Measurements from ENCODE around the gene WWTR1. TPM values are rescaled to one million over a fixed set of nuclear protein-coding genes. Genes with fewer than 3 reads are reported as not detected.
A peak's percentile ranks its signal among the peaks of the same experiment; 100 is the strongest.

Gene WWTR1
- total RNA-seq, 1 experiment from 2014 or later, result 25.5 TPM

DNA sequence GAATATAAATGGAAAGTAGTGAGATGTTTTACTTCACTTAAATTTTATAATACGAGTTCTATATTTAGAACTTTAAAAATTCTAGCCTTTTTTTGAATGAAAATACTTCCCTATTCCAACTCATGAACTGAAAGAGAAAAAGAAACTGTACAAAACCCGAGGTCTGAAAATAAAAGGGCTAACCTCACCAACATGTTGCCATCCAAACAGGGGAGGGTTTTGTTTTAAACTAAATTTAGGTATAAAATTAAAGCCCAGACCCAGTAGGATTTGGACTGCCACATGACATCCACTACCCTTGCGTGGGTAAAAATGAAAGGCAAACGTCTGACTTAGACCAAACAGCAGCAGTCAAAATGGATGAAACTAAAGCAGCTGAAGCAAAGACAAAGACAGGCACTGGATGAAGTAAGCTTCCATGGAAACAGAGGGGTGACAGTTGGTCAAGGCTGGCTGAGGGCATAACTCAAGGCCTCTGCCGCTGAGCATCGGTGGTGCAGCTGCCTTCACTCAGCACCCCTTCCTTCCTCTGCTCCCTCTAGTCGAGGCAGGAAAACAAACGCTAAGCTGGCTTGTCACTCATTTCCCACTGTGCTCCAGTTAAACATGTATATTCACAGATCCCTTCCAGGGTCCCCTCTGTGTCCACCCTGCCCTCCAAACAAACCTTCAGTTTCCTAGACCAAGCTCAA is 125.2 kb downstream of the WWTR1 start:
- Mint-ChIP-seq H3K27me3 (ENCODE audit: low read depth) (no peaks in the 10 kb centered on the region), H3K9me3 (no peaks in the 10 kb centered on the region), H3K4me1 (peaks cover 49% of the 10 kb centered on the region), H3K27ac (peak overlapping the region; percentile 38), H3K36me3 (no peaks in the 10 kb centered on the region), H3K4me3 (no peak overlapping the region)
- CTCF ChIA-PET, result interaction anchor here (0.6 to 3.9 kb wide), 7 partner anchors 36 to 577 kb away, joined by 3 to 33 read pairs (median 6); partner anchors contain the start of gene WWTR1
- TF ChIP-seq, protein P1, sequence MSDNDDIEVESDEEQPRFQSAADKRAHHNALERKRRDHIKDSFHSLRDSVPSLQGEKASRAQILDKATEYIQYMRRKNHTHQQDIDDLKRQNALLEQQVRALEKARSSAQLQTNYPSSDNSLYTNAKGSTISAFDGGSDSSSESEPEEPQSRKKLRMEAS (CRISPR knock-in tag; IDR thresholded peaks at IDR 0.05), result no peak
- TF ChIP-seq, protein P2, sequence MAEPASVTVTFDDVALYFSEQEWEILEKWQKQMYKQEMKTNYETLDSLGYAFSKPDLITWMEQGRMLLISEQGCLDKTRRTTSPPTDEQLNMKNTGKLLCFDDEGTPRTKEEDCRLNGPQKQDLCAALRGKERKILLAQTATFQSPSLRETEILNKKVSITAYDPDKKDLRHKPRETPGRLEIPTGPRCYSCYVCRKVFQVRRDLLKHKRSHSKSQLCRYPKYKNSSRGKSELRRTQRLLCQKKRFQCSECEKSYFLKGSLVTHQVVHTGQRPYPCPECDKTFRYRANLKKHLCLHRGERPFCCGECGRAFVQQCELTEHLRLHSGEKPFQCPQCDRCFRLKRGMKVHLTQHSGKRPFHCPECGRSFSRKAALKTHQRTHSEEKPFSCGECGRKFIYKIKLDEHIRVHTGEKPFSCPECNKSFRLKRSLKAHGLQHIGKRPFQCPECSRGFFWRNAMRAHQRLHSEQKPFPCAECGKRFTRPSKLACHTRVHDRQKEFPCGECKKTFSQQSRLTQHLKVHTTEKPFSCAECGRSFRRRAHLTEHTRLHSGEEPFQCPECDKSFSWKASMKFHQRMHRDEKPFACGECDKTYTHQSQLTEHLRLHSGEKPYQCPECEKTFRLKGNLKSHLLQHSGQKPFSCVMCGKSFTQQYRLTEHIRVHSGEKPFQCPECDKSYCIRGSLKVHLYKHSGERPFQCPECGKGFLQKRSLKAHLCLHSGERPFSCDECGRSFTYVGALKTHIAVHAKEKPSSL (CRISPR knock-in tag; conservative IDR thresholded peaks at IDR 0.05), result no peak
- TF ChIP-seq, protein P3, sequence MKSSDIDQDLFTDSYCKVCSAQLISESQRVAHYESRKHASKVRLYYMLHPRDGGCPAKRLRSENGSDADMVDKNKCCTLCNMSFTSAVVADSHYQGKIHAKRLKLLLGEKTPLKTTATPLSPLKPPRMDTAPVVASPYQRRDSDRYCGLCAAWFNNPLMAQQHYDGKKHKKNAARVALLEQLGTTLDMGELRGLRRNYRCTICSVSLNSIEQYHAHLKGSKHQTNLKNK (CRISPR knock-in tag; IDR thresholded peaks at IDR 0.05), result no peak
- TF ChIP-seq, protein P4, sequence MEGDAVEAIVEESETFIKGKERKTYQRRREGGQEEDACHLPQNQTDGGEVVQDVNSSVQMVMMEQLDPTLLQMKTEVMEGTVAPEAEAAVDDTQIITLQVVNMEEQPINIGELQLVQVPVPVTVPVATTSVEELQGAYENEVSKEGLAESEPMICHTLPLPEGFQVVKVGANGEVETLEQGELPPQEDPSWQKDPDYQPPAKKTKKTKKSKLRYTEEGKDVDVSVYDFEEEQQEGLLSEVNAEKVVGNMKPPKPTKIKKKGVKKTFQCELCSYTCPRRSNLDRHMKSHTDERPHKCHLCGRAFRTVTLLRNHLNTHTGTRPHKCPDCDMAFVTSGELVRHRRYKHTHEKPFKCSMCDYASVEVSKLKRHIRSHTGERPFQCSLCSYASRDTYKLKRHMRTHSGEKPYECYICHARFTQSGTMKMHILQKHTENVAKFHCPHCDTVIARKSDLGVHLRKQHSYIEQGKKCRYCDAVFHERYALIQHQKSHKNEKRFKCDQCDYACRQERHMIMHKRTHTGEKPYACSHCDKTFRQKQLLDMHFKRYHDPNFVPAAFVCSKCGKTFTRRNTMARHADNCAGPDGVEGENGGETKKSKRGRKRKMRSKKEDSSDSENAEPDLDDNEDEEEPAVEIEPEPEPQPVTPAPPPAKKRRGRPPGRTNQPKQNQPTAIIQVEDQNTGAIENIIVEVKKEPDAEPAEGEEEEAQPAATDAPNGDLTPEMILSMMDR (IDR thresholded peaks at IDR 0.05), result no peak
- TF ChIP-seq GTF2I (CRISPR knock-in tag; conservative IDR thresholded peaks at IDR 0.05) (no peak), GABPB1 (CRISPR knock-in tag; IDR thresholded peaks at IDR 0.05) (no peak), NFE2L1 (CRISPR knock-in tag; IDR thresholded peaks at IDR 0.05) (no peak), CBFB (CRISPR knock-in tag; IDR thresholded peaks at IDR 0.05; ENCODE audit: low read depth) (no peak), ELF4 (CRISPR knock-in tag; IDR thresholded peaks at IDR 0.05; ENCODE audit: low read depth) (no peak), TEAD1 (CRISPR knock-in tag; IDR thresholded peaks at IDR 0.05) (no peak), ZNF512 (CRISPR knock-in tag; IDR thresholded peaks at IDR 0.05; ENCODE audit: borderline replicate concordance) (no peak)
- TF ChIP-seq, protein P5, sequence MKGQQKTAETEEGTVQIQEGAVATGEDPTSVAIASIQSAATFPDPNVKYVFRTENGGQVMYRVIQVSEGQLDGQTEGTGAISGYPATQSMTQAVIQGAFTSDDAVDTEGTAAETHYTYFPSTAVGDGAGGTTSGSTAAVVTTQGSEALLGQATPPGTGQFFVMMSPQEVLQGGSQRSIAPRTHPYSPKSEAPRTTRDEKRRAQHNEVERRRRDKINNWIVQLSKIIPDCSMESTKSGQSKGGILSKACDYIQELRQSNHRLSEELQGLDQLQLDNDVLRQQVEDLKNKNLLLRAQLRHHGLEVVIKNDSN (CRISPR knock-in tag; IDR thresholded peaks at IDR 0.05), result no peak
- ATAC-seq (no peak), DNase-seq (ENCODE audit: low spot score) (no peak)
- POLR2A ChIA-PET, result no interaction called here

- H3K27ac Mint-ChIP-seq, result 0 out of 2 replicates have a peak overlapping the region, but pooled peaks have one; percentile 17
- peaks cover 11% of the 10 kb centered on the region for H3K36me3 Mint-ChIP-seq
- POLR2A ChIA-PET, result no interaction called here
- no peaks in the 10 kb centered on the region for H3K27me3 Mint-ChIP-seq (ENCODE audit: low read depth)
- H3K9me3 Mint-ChIP-seq, result no peaks in the 10 kb centered on the region
- TF ChIP-seq NFE2L1 (CRISPR knock-in tag; IDR thresholded peaks at IDR 0.05) (no peak), ZNF121 (CRISPR knock-in tag; IDR thresholded peaks at IDR 0.05) (no peak), CREB1 (CRISPR knock-in tag; IDR thresholded peaks at IDR 0.05) (no peak), FOXP4 (CRISPR knock-in tag; IDR thresholded peaks at IDR 0.05) (no peak), KAT7 (CRISPR knock-in tag; IDR thresholded peaks at IDR 0.05; ENCODE audit: borderline replicate concordance) (no peak), PREB (CRISPR knock-in tag; IDR thresholded peaks at IDR 0.05; ENCODE audit: borderline replicate concordance) (no peak), MYBL2 (CRISPR knock-in tag; IDR thresholded peaks at IDR 0.05) (no peak)
- TF ChIP-seq, protein P5 (CRISPR knock-in tag; IDR thresholded peaks at IDR 0.05), result no peak
- TF ChIP-seq, protein P6, sequence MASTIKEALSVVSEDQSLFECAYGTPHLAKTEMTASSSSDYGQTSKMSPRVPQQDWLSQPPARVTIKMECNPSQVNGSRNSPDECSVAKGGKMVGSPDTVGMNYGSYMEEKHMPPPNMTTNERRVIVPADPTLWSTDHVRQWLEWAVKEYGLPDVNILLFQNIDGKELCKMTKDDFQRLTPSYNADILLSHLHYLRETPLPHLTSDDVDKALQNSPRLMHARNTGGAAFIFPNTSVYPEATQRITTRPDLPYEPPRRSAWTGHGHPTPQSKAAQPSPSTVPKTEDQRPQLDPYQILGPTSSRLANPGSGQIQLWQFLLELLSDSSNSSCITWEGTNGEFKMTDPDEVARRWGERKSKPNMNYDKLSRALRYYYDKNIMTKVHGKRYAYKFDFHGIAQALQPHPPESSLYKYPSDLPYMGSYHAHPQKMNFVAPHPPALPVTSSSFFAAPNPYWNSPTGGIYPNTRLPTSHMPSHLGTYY (CRISPR knock-in tag; IDR thresholded peaks at IDR 0.05), result no peak
- peaks cover 18% of the 10 kb centered on the region for H3K4me1 Mint-ChIP-seq
- ATAC-seq, result no peak
- no peak overlapping the region for H3K4me3 Mint-ChIP-seq
- CTCF ChIA-PET, result no interaction called here
- no peak for DNase-seq (ENCODE audit: low spot score)
These were observed 128.7 kb downstream of the WWTR1 start for GRCh38 chr3:149529099-149529498.

All from WTC11 (cell line).